Kidney (tissue), 14 donors: ENCODE data around the gene CBX2. TPM values are rescaled to one million over a fixed set of nuclear protein-coding genes. Genes with fewer than 3 reads are reported as not detected.

Experiments
- DNase-seq, 5 donors: peaks; one replicate each; pipeline ENCODE4 v3.0.0-alpha.2; 2013 to 2020
- FAIRE-seq: peaks from 2 replicates; lab custom pipeline; 2012; peaks lifted over from hg19 to GRCh38; lab: Jason Lieb, UNC
- H3K27ac ChIP-seq, 2 donors: one replicate each; pipeline ENCODE4 v1.7.0; 2013; ENCODE audit warnings: low read depth in 2 of 2, low read length in 2 of 2, inconsistent platforms in 1 of 2
- H3K27me3 ChIP-seq: one replicate; pipeline ENCODE4 v1.7.1; 2013; ENCODE audit warnings: low read length, inconsistent platforms; ENCODE audit not compliant: control insufficient read depth, insufficient read depth
- H3K36me3 ChIP-seq, 3 donors: one replicate each; pipeline versions ENCODE4 v1.7.0 to v1.7.1; 2013; ENCODE audit warnings: low read length in 3 of 3, control low read depth in 1 of 3, inconsistent platforms in 1 of 3; ENCODE audit not compliant: insufficient read depth in 3 of 3, control insufficient read depth in 2 of 3
- H3K4me1 ChIP-seq, 3 donors: one replicate each; pipeline versions ENCODE4 v1.7.0 to v1.7.1; 2013; ENCODE audit warnings: low read length in 3 of 3, inconsistent platforms in 1 of 3, low read depth in 1 of 3; ENCODE audit not compliant: control insufficient read depth in 2 of 3, insufficient read depth in 2 of 3
- H3K4me3 ChIP-seq, 3 donors: one replicate each; pipeline versions ENCODE4 v1.7.0 to v1.8.1; 2013; ENCODE audit warnings: low read length in 3 of 3, control low read depth in 1 of 3, inconsistent platforms in 1 of 3
- H3K9ac ChIP-seq, 3 donors: one replicate each; pipeline versions ENCODE4 v1.7.0 to v1.7.1; 2013; ENCODE audit warnings: low read length in 3 of 3, control low read depth in 1 of 3, inconsistent platforms in 1 of 3
- H3K9me3 ChIP-seq, 3 donors: one replicate each; pipeline versions ENCODE4 v1.7.0 to v1.7.1; 2013; ENCODE audit warnings: low read length in 3 of 3, control low read depth in 1 of 3, inconsistent platforms in 1 of 3; ENCODE audit not compliant: control insufficient read depth in 2 of 3, insufficient read depth in 1 of 3
- intact Hi-C: fragments of 100-400 bp; cut with DNase I; formaldehyde crosslinking; loops from one replicate; pipeline ENCODE4 v1.11.1; 2022
- polyA plus RNA-seq: library from polyadenylated mRNA; stranded (reverse); fragments of 350-450 nt; fragmentation: Illumina TruSeq; extraction: RNeasy Lipid Tissue Mini Kit (QIAGEN cat#74804); gene quantifications from one replicate; pipeline ENCODE4 v1.2.3, GENCODE V29; 2014; ENCODE audit warnings: low read depth, low replicate concordance; ENCODE audit not compliant: insufficient read depth
- total RNA-seq: library from RNA; stranded (reverse); fragmentation: NEBNext Ultra II Directional; extraction: Animal tissue kit (Norgen Biotek cat#: 25700); gene quantifications from one replicate; pipeline ENCODE4 v1.2.1, GENCODE V29; 2021
- TF ChIP-seq, protein P1 (sequence below): IDR thresholded peaks from 3 replicates; pipeline ENCODE4 v1.5.1; 2012; ENCODE audit warnings: mild to moderate bottlenecking, moderate library complexity, borderline replicate concordance; ENCODE audit not compliant: insufficient read depth; ENCODE audit errors: extremely low read depth
- donor health status: control.
- donor health status: control.
- donor health status: control.
- donor health status: control.
- donor health status: control.
- donor health status: DM: yes; HTN: yes; CAD: no.
- donor health status: Normal renal cell carcinoma (clear cell type).

Gene CBX2
- total and polyA plus RNA-seq, 2 donors from 2014 or later = 2.2 to 3.5 TPM

DNA sequence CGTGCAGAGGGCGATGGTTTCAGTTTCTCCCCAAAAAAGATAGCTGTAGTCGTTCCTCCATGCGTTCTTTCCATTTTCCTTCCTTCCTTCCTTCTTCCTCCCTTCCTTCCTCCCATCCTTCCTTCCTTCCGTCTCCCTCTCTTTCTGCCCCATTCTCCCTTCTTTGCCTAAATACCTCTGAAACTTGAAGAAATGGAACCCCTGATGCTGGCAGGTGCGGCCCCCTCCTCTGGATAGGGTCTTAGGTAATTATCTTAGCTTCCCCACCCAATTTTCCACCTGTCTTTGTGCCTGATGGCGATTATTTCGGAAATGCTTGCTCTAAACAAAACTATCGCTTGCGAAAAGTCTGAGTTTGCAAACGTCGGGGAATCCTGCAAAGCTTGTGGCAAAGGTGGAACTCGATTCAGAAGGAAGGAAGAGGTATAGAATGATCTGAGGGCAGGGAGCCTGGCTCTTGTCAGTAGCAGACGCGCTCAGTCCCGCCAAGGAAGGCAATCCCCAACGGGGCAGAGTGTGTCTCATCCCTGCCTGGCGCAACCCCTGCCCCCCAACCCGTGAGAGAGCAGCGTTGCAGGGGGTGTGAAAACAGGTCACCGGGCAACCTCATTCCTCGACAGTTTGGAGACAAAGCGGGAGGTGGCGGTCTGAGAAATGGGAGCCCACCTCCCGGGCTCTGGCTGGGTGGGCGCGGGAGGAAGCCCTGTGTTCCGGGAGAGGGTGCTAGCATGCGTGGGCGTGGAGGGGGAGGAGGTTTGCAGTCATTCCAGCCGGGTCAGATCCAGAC lies 21.8 kb downstream of the CBX2 start:
- Histone ChIP-seq H3K36me3 (peaks cover 0 to 2% (median 0%) of the 10 kb centered on the region in 3 donors), H3K9me3 (no peaks in the 10 kb centered on the region), H3K27ac (no peak overlapping the region), H3K9ac (no peak overlapping the region), H3K4me3 (no peak overlapping the region), H3K27me3 (peaks cover 48% of the 10 kb centered on the region), H3K4me1 (peaks cover 0 to 19% (median 7%) of the 10 kb centered on the region in 3 donors)
- TF ChIP-seq, protein P1, sequence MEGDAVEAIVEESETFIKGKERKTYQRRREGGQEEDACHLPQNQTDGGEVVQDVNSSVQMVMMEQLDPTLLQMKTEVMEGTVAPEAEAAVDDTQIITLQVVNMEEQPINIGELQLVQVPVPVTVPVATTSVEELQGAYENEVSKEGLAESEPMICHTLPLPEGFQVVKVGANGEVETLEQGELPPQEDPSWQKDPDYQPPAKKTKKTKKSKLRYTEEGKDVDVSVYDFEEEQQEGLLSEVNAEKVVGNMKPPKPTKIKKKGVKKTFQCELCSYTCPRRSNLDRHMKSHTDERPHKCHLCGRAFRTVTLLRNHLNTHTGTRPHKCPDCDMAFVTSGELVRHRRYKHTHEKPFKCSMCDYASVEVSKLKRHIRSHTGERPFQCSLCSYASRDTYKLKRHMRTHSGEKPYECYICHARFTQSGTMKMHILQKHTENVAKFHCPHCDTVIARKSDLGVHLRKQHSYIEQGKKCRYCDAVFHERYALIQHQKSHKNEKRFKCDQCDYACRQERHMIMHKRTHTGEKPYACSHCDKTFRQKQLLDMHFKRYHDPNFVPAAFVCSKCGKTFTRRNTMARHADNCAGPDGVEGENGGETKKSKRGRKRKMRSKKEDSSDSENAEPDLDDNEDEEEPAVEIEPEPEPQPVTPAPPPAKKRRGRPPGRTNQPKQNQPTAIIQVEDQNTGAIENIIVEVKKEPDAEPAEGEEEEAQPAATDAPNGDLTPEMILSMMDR = no peak
- peak in 2 of 5 donors; percentile 24 to 46 for DNase-seq
- intact Hi-C loops = no loop called here
- FAIRE-seq = no peak

- intact Hi-C loops = no loop called here
- H3K9ac ChIP-seq = no peak overlapping the region
- no peaks in the 10 kb centered on the region for H3K36me3 ChIP-seq
- TF ChIP-seq, protein P1 = no peak
- H3K4me1 ChIP-seq = peaks cover 0 to 19% (median 7%) of the 10 kb centered on the region in 3 donors
- peak in 4 of 5 donors; percentile 68 to 79 (median 76) for DNase-seq
- H3K27me3 ChIP-seq = peaks cover 56% of the 10 kb centered on the region
- H3K27ac ChIP-seq = no peak overlapping the region
- H3K4me3 ChIP-seq = no peak overlapping the region
- no peaks in the 10 kb centered on the region for H3K9me3 ChIP-seq
- FAIRE-seq = no peak
Observed at GRCh38 chr17:79800325-79801155, 22.6 kb downstream of the CBX2 start.

- Histone ChIP-seq H3K36me3 (no peaks in the 10 kb centered on the region), H3K4me3 (no peak overlapping the region), H3K4me1 (peaks cover 0 to 15% (median 7%) of the 10 kb centered on the region in 3 donors), H3K9me3 (no peaks in the 10 kb centered on the region), H3K27ac (no peak overlapping the region), H3K27me3 (peaks cover 65% of the 10 kb centered on the region), H3K9ac (no peak overlapping the region)
- intact Hi-C loops = no loop called here
- peak in 2 of 5 donors; percentile 39 to 40 for DNase-seq
- TF ChIP-seq, protein P1 = no peak
- FAIRE-seq = no peak
Observed at GRCh38 chr17:79801156-79802038, 23.4 kb downstream of the CBX2 start.
